Endothelial cell of umbilical vein (primary cell): ENCODE measurements around the gene VCPKMT. TPM values are rescaled to one million over a fixed set of nuclear protein-coding genes. Genes with fewer than 3 reads are reported as not detected.

Experiments
- BruUV-seq: library from RNA; stranded (reverse); fragments of 400-500 nt; replicated peaks from 2 replicates; lab custom pipeline; 2021; lab: Mats Ljungman, UMichigan
- CTCF ChIA-PET: fragments of 300-600, 350-600 bp; sonication (Branson Sonifier 250); formaldehyde crosslinking; loops from one replicate; lab custom pipeline; 2021; ENCODE audit warnings: antibody characterized with exemption, inconsistent platforms; lab: Charles Lee
- POLR2A ChIA-PET: fragments of 300-600, 350-600 bp; sonication (Branson Sonifier 250); formaldehyde crosslinking; loops from one replicate; lab custom pipeline; 2021; ENCODE audit warnings: antibody characterized with exemption, inconsistent platforms; lab: Charles Lee
- DNase-seq: peaks from one replicate; pipeline ENCODE4 v3.0.0-alpha.2; 2011; ENCODE audit warnings: low read depth, low spot score
- FAIRE-seq: peaks from 2 replicates; lab custom pipeline; 2011; peaks lifted over from hg19 to GRCh38; lab: Jason Lieb, UNC
- H2AFZ ChIP-seq: 2 replicates; pipeline ENCODE4 v1.6.0; 2012; ENCODE audit warnings: low read depth, low read length, control low read depth, inconsistent platforms
- H3K27ac ChIP-seq: 2 replicates; pipeline ENCODE4 v1.5.1; 2011; ENCODE audit warnings: low read depth, mild to moderate bottlenecking, control low read depth, low read length, moderate library complexity; ENCODE audit not compliant: insufficient read depth
- H3K27me3 ChIP-seq, 2 experiments: 2 replicates each; pipeline versions ENCODE4 v1.6.0 to v1.6.1; 2011; ENCODE audit warnings: low read length in 2 of 2, mixed read lengths in 1 of 2; ENCODE audit not compliant: control insufficient read depth in 2 of 2, insufficient read depth in 2 of 2
- H3K36me3 ChIP-seq, 2 experiments: 2 replicates in 1 of 2; 3 replicates in 1 of 2; pipeline ENCODE4 v1.5.1; 2011; ENCODE audit warnings: low read length in 2 of 2, mild to moderate bottlenecking in 1 of 2, moderate library complexity in 1 of 2; ENCODE audit not compliant: control insufficient read depth in 2 of 2, insufficient read depth in 2 of 2; ENCODE audit errors: extremely low read depth in 1 of 2
- H3K4me1 ChIP-seq: 3 replicates; pipeline ENCODE4 v1.5.1; 2011; ENCODE audit warnings: mild to moderate bottlenecking, low read length; ENCODE audit not compliant: control insufficient read depth, insufficient read depth; ENCODE audit errors: extremely low read depth
- H3K4me2 ChIP-seq: 2 replicates; pipeline ENCODE4 v1.6.1; 2011; ENCODE audit warnings: low read length, control low read depth, mixed read lengths; ENCODE audit not compliant: insufficient read depth
- H3K4me3 ChIP-seq, 3 experiments: fragments of 200-600 bp in 1 of 3; sonication (generic), shearing (Covaris generic) in 1 of 3; replicated peaks in 1 of 3; 2 replicates each; pipeline ENCODE4 v1.5.1; 2011 to 2016; ENCODE audit warnings: control low read depth in 3 of 3, low read length in 3 of 3, mild to moderate bottlenecking in 2 of 3, inconsistent platforms in 1 of 3, low read depth in 1 of 3, moderate library complexity in 1 of 3; ENCODE audit not compliant: insufficient read depth in 1 of 3
- H3K79me2 ChIP-seq: 2 replicates; pipeline ENCODE4 v1.6.0; 2012; ENCODE audit warnings: low read length, inconsistent platforms; ENCODE audit not compliant: control insufficient read depth, insufficient read depth
- H3K9ac ChIP-seq: replicated peaks from 2 replicates; pipeline ENCODE3; 2011; ENCODE audit warnings: low read length, control low read depth; ENCODE audit not compliant: insufficient read depth; ENCODE audit errors: extremely low read depth
- H3K9me1 ChIP-seq: replicated peaks from 3 replicates; pipeline ENCODE4 v1.6.0; 2011; ENCODE audit warnings: mild to moderate bottlenecking, low read length; ENCODE audit not compliant: control insufficient read depth, insufficient read depth; ENCODE audit errors: extremely low read depth
- H3K9me3 ChIP-seq: replicated peaks from 2 replicates; pipeline ENCODE4 v1.5.1; 2012; ENCODE audit warnings: low read length, inconsistent platforms; ENCODE audit not compliant: control insufficient read depth, insufficient read depth
- H4K20me1 ChIP-seq: replicated peaks from 2 replicates; pipeline ENCODE3; 2011; ENCODE audit warnings: mild to moderate bottlenecking, low read length; ENCODE audit not compliant: control insufficient read depth, insufficient read depth; ENCODE audit errors: extremely low read depth
- EZH2 ChIP-seq: IDR thresholded peaks from 2 replicates; pipeline ENCODE4 v1.6.1; 2012; ENCODE audit warnings: borderline replicate concordance, low read depth, mild to moderate bottlenecking, moderate library complexity, low read length, inconsistent platforms; ENCODE audit not compliant: severe bottlenecking
- FOS ChIP-seq: IDR thresholded peaks from 2 replicates; pipeline ENCODE4 v1.6.1; 2011; ENCODE audit warnings: mild to moderate bottlenecking, low read length, moderate library complexity, borderline replicate concordance; ENCODE audit not compliant: insufficient read depth
- GATA2 ChIP-seq: IDR thresholded peaks from 2 replicates; pipeline ENCODE4 v1.7.0; 2011; ENCODE audit warnings: low read depth, mild to moderate bottlenecking, moderate library complexity, mixed read lengths, low read length; ENCODE audit not compliant: insufficient read length, insufficient read depth
- JUN ChIP-seq: IDR thresholded peaks from 2 replicates; pipeline ENCODE4 v1.6.1; 2011; ENCODE audit warnings: borderline replicate concordance, low read depth; ENCODE audit not compliant: insufficient read length, insufficient read depth
- MAX ChIP-seq: IDR thresholded peaks from 2 replicates; pipeline ENCODE4 v1.6.1; 2011; ENCODE audit not compliant: insufficient read depth, insufficient read length
- MYC ChIP-seq: IDR thresholded peaks from one replicate; pipeline ENCODE4 v1.6.1; 2011; ENCODE audit warnings: mild to moderate bottlenecking, low read depth, low read length
- POLR2A ChIP-seq: IDR thresholded peaks from 2 replicates; pipeline ENCODE4 v1.6.1; 2012; ENCODE audit warnings: low read depth, mild to moderate bottlenecking, control low read depth, low read length
- POLR2AphosphoS5 ChIP-seq: IDR thresholded peaks from 2 replicates; pipeline ENCODE4 v1.6.1; 2012; ENCODE audit warnings: low read depth, mild to moderate bottlenecking, control low read depth, low read length, moderate library complexity; ENCODE audit not compliant: insufficient read depth
- dilution Hi-C: fragments of 300-500 bp; cut with MboI; formaldehyde crosslinking; loops from one replicate; pipeline ENCODE4 v1.15.0; 2019; ENCODE audit warnings: low sequenced_read_pairs; ENCODE audit not compliant: extremely low pct_ligation_motif_present
- intact Hi-C: fragments of 100-400 bp; cut with micrococcal nuclease; formaldehyde crosslinking; loops from one replicate; pipeline ENCODE4 v1.10.0; 2022
- polyA plus RNA-seq, 4 experiments: library from polyadenylated mRNA; depleted of rRNA in 3 of 4; stranded (reverse) in 3 of 4; unstranded in 1 of 4; fragments of >200 nt; gene quantifications; 2 replicates each; pipeline versions ENCODE4 v1.2.1 to v1.2.3, GENCODE V29; 2011 to 2012; ENCODE audit warnings: missing spikeins in 1 of 4
- total RNA-seq: library from RNA; stranded (reverse); gene quantifications from 2 replicates; pipeline ENCODE4 v1.2.3, GENCODE V29; 2021
- TF ChIP-seq, protein P1 (sequence below), 2 donors: IDR thresholded peaks; 1 replicate in 1 of 2; 2 replicates in 1 of 2; pipeline ENCODE4 v1.5.1; 2011; ENCODE audit warnings: low read length in 2 of 2, mild to moderate bottlenecking in 2 of 2, moderate library complexity in 2 of 2, control low read depth in 1 of 2, inconsistent platforms in 1 of 2, low read depth in 1 of 2; ENCODE audit not compliant: insufficient read depth in 1 of 2; ENCODE audit errors: extremely low read depth in 1 of 2

The VCPKMT gene
- total and polyA plus RNA-seq, 2 donors (not counting 3 experiments of a cell fraction or from before 2014, with no cell fraction given) = 3.5 to 9.2 TPM

DNA sequence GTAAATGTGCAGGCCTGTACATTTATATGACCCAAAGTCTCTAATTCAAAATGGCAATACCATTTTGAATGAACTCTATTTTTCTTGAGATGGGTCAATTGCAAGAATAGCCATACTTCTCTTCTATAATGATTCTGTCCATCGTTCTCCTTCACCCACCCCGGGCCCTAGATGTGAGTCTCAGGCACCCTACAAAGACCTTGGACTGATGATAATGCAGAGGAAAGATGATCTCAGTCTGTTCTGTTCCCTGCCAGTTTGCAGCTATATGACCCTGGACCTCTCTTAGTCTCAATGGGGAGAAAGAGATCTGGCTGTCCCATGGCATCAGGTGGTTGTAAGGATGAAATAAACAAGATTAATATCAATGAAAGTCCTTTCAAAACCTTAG is 30.1 kb downstream of the VCPKMT start:
- dilution Hi-C loops = no loop called here
- intact Hi-C loops = no loop called here
- TF ChIP-seq GATA2 (no peak), POLR2A (no peak), EZH2 (no peak), JUN (no peak), MYC (no peak), POLR2AphosphoS5 (no peak), MAX (no peak), FOS (no peak)
- TF ChIP-seq, protein P1, sequence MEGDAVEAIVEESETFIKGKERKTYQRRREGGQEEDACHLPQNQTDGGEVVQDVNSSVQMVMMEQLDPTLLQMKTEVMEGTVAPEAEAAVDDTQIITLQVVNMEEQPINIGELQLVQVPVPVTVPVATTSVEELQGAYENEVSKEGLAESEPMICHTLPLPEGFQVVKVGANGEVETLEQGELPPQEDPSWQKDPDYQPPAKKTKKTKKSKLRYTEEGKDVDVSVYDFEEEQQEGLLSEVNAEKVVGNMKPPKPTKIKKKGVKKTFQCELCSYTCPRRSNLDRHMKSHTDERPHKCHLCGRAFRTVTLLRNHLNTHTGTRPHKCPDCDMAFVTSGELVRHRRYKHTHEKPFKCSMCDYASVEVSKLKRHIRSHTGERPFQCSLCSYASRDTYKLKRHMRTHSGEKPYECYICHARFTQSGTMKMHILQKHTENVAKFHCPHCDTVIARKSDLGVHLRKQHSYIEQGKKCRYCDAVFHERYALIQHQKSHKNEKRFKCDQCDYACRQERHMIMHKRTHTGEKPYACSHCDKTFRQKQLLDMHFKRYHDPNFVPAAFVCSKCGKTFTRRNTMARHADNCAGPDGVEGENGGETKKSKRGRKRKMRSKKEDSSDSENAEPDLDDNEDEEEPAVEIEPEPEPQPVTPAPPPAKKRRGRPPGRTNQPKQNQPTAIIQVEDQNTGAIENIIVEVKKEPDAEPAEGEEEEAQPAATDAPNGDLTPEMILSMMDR (IDR thresholded peaks at IDR 0.05; ENCODE audit: extremely low read depth in 1 of 2, insufficient read depth in 1 of 2, low read depth in 1 of 2, low read length in 2 of 2) = no peak

More for the DNA sequence above, 30.1 kb downstream of the VCPKMT start:
- no peaks in the 10 kb centered on the region for H4K20me1 ChIP-seq
- no peaks in the 10 kb centered on the region for H3K79me2 ChIP-seq
- H2AFZ ChIP-seq = no peak overlapping the region
- no peak for DNase-seq
- no peak overlapping the region for H3K9ac ChIP-seq
- no peak overlapping the region for H3K27ac ChIP-seq
- ChIA-PET CTCF (interaction anchor here (1.0 to 1.8 kb wide), 2 partner anchors 18 to 207 kb away, joined by 3 to 4 read pairs; no protein-coding TSS in a partner anchor), POLR2A (interaction anchor here (0.7 kb wide), 1 partner anchor 237 kb away, joined by 9 read pairs; no protein-coding TSS in a partner anchor)
- no peaks in the 10 kb centered on the region for H3K9me1 ChIP-seq
- no peaks in the 10 kb centered on the region for H3K9me3 ChIP-seq
- H3K4me1 ChIP-seq = no peaks in the 10 kb centered on the region
- no TSS peak for BruUV-seq
- H3K4me2 ChIP-seq = no peak overlapping the region
- H3K36me3 ChIP-seq = no peaks in the 10 kb centered on the region
- H3K27me3 ChIP-seq = no peaks in the 10 kb centered on the region
- H3K4me3 ChIP-seq = no peak overlapping the region
- FAIRE-seq = no peak
